ENCODE data around the gene SGTA. TPM values are rescaled to one million over a fixed set of nuclear protein-coding genes. Genes with fewer than 3 reads are reported as not detected.
A peak's percentile ranks its signal among the peaks of the same experiment; 100 is the strongest.

SGTA gene
- total RNA-seq, 2 donors from 2014 or later: 39.5 to 77.0 TPM

DNA sequence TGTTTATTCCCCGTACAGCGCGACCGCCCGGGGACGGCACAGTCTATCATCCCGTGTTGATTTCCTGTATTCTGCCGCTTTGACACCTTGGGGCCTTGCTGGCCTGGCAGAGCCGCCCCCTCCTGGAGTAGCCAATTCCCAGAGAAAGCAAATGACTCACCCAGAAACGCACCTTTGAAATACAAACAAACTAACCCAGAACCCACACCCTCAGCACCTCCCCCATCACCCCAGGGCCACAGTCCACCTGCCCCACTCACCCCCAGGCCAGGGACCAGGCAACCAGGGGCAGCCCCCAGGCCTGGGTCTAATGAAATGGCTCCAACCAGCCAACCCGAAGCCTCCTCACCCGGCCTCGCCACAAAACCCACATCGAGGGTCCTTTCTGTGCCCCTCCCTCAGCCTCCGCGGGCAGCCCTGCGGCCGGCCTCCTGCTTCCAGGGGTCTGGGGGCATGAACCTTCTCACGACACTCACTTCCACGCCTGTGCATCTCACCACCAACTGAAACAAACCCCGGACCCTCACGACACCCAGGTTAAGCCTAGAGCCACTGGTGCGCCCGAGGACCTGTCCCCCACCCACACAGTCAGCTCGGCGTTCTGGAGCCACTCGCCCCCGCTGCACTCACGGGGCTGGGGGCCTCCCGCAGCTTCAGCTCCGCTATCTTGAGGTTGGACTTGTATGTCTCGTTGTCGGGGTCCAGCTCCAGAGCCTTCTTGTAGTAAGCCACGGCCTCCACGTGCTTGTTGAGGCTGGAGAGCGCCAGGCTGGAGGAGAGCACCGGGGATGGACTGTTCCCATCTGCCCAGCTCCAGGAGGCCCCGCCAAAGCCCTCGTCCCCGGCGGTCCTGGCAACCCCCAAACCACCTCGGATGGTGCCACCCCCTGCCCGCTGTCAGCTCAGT lies 20.9 kb downstream of the SGTA start:
- Mint-ChIP-seq H3K4me1 (no peaks in the 10 kb centered on the region), H3K27me3 (no peaks in the 10 kb centered on the region), H3K4me3 (no peak overlapping the region), H3K9me3 (no peaks in the 10 kb centered on the region), H3K36me3 (ENCODE audit: low read depth) (peaks cover 78% of the 10 kb centered on the region), H3K27ac (no peak overlapping the region)
- ATAC-seq (replicated peaks): no peak

DNA sequence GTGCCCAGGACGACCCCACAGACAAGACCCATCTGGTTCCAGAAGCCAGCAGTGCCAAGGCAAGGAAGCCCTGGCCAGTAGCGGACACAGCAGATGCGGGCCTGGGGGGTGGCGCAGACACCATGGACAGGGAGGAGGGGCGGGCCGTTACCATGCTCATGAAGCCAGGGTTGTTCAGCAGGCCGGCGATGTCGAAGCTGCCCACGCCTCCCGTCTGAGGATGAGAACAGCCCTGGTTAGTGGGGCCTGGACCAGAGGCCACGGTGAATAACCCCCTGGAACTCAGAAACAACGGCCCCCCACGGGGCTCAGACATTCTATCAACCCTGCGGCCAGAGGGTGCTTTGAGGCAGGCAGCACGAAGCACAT lies 21.8 kb downstream of the SGTA start:
- Mint-ChIP-seq H3K9me3 (no peaks in the 10 kb centered on the region), H3K4me3 (no peak overlapping the region), H3K4me1 (no peaks in the 10 kb centered on the region), H3K27me3 (no peaks in the 10 kb centered on the region), H3K36me3 (ENCODE audit: low read depth) (peaks cover 75% of the 10 kb centered on the region), H3K27ac (no peak overlapping the region)
- no peak for ATAC-seq (replicated peaks)

DNA sequence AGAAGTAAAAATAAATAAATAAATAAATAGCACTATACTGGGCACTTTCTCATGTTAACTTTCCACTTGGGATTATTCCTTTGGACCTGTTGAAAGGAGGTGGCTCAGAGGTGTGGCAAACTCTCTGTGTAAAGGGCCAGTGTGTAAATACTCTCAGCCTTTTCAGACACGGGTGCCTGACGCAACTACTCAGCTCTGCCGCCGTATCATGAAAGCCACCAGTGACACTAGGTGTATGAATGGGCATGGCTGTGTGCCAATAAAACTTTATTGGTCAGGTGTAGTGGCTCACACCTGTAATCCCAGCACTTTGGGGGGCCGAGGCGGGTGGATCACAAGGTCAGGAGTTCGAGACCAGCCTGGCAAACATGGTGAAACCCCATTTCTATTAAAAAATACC lies 23.1 kb downstream of the SGTA start:
- no peaks in the 10 kb centered on the region for H3K9me3 Mint-ChIP-seq
- peaks cover 75% of the 10 kb centered on the region for H3K36me3 Mint-ChIP-seq (ENCODE audit: low read depth)
- H3K4me1 Mint-ChIP-seq: no peaks in the 10 kb centered on the region
- H3K27ac Mint-ChIP-seq: no peak overlapping the region
- no peak overlapping the region for H3K4me3 Mint-ChIP-seq
- no peaks in the 10 kb centered on the region for H3K27me3 Mint-ChIP-seq
- ATAC-seq (replicated peaks): no peak

DNA sequence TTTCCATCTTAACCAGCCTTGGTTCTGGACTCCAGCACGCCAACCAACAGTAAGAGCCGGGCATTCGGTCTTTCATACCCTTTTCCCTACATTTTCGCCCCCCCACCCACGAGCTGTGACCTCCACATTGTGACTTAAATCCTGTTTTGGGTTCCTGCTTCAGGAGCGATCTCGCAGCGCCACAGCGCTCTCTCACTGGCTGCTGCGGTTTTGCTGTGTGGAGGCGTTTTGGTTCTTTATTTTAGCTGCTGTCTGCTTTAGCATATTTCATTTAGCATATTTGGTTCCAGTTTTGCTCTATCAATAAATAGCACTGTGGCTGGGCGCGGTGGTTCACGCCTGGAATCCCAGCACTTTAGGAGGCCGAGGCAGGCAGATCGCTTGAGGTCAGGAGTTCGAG lies 23.7 kb downstream of the SGTA start:
- H3K27ac Mint-ChIP-seq: no peak overlapping the region
- H3K4me3 Mint-ChIP-seq: no peak overlapping the region
- H3K9me3 Mint-ChIP-seq: no peaks in the 10 kb centered on the region
- H3K4me1 Mint-ChIP-seq: no peaks in the 10 kb centered on the region
- no peaks in the 10 kb centered on the region for H3K27me3 Mint-ChIP-seq
- peaks cover 77% of the 10 kb centered on the region for H3K36me3 Mint-ChIP-seq (ENCODE audit: low read depth)
- peak; percentile 59 for ATAC-seq (replicated peaks)

DNA sequence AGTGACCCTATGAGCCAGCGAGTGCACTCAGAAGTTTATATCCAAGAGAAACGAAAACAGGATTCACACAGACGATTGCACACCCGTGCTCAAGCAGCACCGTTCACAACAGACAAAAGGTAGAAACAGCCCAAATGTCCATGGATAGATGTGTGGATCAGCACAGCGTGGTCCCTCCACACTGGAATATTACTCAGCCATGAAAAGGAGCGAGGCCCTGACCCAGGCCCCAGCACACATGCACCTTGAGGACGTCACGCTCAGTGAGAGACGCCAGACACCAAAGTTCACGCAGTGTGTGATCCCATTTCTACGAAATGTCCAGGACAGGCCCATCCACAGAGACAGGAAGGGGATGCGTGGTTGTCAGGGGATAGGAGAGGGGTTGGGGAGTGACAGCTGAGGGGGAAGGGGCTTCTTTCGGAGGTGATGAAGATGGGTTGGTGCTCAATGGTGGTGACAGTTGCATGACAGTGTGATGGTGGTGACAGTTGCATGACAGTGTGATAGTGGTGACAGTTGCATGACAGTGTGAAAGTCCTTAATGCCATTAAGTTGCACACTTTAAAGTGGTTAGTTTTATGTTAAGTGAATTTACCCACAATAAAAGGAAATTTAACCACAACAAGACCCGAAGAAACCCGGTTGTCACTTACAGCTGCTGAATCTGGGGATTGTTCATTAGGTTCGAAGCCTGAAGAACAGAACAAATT lies 24.3 kb downstream of the SGTA start:
- H3K27ac Mint-ChIP-seq: no peak overlapping the region
- H3K27me3 Mint-ChIP-seq: no peaks in the 10 kb centered on the region
- peaks cover 79% of the 10 kb centered on the region for H3K36me3 Mint-ChIP-seq (ENCODE audit: low read depth)
- H3K4me1 Mint-ChIP-seq: no peaks in the 10 kb centered on the region
- ATAC-seq (replicated peaks): peak; percentile 73
- no peak overlapping the region for H3K4me3 Mint-ChIP-seq
- no peaks in the 10 kb centered on the region for H3K9me3 Mint-ChIP-seq

DNA sequence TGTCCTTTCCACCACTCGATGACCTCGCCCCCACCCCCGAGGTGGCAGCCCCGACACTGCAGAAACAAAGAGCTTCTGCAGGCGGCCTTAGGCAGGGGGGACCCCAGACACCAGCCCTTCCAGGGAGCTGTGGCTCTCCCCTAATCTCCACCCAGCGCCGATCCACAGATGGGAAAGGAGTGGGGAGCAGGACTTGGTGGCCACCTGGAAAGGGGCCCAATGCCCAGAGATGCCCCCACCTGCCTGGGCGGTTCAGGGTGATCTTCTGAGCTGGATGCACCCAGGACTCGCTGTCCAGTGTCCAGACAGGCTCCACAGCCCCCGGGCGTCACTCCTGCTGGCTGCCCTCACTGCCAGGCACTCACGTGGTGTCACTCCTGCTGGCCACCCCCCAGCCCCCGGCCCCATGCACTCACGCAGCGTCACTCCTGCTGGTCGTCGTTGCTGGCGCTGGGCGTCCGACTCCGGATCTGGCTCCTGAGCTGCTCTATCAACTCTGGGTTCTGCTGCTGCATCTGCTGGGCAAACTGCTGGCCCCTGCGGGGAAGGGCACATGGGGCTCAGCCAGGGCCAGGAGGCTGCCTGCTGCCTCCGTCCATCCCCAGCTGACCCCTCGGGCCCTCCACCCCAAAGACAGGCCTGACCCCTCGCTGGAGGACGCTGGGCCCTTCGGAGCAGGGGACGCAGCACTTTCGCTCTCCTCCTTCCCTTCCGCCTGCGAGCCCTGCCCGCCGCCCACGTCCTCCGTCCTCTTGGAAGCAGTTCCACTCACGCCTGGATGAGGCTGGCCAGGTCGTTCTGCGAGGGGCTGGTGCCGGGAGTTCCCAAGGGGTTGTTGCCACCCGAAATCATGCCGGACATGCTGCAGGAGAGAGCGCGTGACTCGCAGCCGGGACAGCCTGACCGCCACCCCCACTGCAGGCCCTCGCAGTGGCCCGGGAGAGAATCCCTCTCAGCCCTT lies 25.9 kb downstream of the SGTA start:
- Mint-ChIP-seq H3K9me3 (no peaks in the 10 kb centered on the region), H3K36me3 (ENCODE audit: low read depth) (peaks cover 66% of the 10 kb centered on the region), H3K4me1 (no peaks in the 10 kb centered on the region), H3K27ac (no peak overlapping the region), H3K4me3 (no peak overlapping the region), H3K27me3 (no peaks in the 10 kb centered on the region)
- no peak for ATAC-seq (replicated peaks)

DNA sequence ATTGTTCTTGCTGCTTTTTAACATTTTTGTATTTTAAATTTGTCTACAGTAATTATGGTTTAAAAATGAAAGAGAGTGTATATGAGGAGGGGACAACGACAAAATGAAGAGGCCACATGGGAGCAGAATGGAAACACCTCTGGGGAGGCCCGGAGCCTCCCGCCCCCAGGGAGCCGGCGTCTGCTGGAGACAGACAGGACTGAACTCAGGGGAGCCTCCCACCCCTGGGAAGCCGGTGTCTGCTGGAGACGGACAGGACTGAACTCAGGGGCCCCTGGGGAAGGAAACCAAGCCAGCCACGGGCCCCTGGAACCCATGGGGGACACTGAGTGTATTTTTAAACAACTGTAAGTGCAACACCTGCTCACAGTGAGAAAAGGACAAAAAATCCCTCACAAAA lies 26.6 kb downstream of the SGTA start:
- ATAC-seq (replicated peaks): no peak
- H3K36me3 Mint-ChIP-seq (ENCODE audit: low read depth): peaks cover 60% of the 10 kb centered on the region
- H3K4me3 Mint-ChIP-seq: no peak overlapping the region
- no peaks in the 10 kb centered on the region for H3K9me3 Mint-ChIP-seq
- no peaks in the 10 kb centered on the region for H3K27me3 Mint-ChIP-seq
- H3K27ac Mint-ChIP-seq: no peak overlapping the region
- H3K4me1 Mint-ChIP-seq: no peaks in the 10 kb centered on the region

DNA sequence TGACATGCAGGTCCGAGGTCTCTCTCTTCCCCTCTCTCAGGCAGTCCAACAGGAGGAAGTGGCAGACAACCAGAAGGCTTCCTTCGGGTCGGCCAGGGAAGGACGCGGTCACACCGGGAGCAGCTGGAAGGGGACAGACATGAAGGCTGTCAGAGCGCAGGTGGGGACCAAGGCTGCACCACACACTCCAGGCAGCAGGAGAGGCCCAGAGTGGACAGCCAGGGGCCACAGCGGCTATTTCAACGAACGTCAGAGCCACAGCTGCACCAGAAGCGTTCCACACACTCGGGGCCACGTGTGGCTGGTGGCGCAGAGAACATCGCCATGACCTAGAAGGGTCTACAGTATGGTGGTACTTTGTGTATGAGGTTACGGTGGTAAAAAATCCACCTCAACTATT lies 27.3 kb downstream of the SGTA start:
- Mint-ChIP-seq H3K9me3 (no peaks in the 10 kb centered on the region), H3K4me3 (no peak overlapping the region), H3K4me1 (no peaks in the 10 kb centered on the region), H3K27me3 (no peaks in the 10 kb centered on the region), H3K36me3 (ENCODE audit: low read depth) (peaks cover 56% of the 10 kb centered on the region), H3K27ac (no peak overlapping the region)
- ATAC-seq (replicated peaks): no peak

DNA sequence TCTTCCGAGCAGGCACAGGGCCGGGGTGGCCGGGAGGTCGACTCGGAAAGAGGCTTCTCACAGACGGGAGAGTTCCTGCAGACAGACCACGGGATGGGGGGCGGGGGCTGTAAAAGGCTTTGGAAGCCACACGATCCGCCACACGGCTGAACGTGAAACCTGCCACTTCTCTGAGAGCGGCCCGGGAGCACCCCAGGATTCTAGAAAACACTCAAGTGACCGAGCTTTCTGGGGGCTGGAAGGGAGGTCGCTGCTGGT lies 27.7 kb downstream of the SGTA start:
- Mint-ChIP-seq H3K27me3 (no peaks in the 10 kb centered on the region), H3K4me3 (no peak overlapping the region), H3K4me1 (no peaks in the 10 kb centered on the region), H3K36me3 (ENCODE audit: low read depth) (peaks cover 53% of the 10 kb centered on the region), H3K27ac (no peak overlapping the region), H3K9me3 (no peaks in the 10 kb centered on the region)
- ATAC-seq (replicated peaks): no peak

DNA sequence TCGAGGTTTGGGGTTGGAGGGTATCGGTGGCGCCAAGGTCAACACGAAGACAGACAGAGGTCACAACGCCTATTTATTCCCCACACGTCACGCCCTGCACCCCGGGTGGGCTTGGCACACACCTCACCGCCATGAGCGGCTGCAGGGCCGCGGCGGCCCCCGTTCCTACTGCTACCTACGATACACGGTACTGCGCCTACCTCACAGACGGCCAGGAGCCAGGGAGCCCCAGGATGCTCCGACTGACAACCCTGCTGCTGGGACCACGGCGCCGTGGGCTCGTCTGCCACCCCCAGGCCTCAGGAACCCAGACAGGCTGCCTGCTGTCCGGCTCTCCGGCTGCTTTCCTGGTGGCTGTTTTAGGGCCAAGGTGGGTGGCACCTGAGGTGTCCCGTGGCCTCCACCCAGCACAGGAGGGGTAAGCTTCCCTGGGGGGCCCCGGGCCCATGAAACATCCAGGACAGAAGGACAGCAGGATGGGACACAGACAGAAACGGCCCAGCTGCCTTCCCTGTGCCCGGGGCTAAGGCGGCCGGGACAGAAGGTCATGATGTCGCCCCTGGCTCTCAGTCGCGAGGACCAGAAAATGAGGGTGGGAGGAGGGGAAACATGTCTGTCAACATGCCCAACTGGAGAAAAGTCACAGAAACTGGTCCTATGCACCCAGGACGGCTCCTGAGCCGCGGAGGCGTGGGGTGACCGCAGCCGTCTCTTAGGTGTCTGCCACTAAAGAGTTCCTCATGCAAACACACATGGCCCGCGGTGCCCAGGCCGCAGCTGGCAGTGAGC lies 28.2 kb downstream of the SGTA start:
- Mint-ChIP-seq H3K27me3 (no peaks in the 10 kb centered on the region), H3K36me3 (ENCODE audit: low read depth) (peaks cover 49% of the 10 kb centered on the region), H3K27ac (no peak overlapping the region)

DNA sequence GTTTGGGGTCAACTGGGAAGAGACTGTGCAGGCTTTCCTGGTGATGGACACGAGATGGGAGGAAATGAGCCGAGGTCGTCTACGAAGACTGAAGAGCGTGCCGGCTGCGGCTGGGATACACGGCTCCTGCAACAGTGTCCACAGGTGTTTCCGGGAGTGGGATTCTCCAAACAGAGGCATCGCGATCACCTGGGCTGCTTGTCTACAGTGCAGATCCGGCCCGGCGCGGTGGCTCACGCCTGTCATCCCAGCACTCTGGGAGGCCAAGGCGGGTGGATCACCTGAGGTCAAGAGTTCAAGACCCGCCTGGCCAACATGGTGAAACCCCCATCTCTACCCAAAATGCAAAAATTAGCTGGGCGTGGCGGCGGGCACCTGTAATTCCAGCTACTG lies 31.6 kb downstream of the SGTA start:
- no peak overlapping the region for H3K4me3 Mint-ChIP-seq
- H3K9me3 Mint-ChIP-seq: no peaks in the 10 kb centered on the region
- H3K27me3 Mint-ChIP-seq: no peaks in the 10 kb centered on the region
- ATAC-seq (replicated peaks): no peak
- H3K4me1 Mint-ChIP-seq: no peaks in the 10 kb centered on the region
- peaks cover 28% of the 10 kb centered on the region for H3K36me3 Mint-ChIP-seq (ENCODE audit: low read depth)
- no peak overlapping the region for H3K27ac Mint-ChIP-seq

More for the DNA sequence above, 28.2 kb downstream of the SGTA start:
- Mint-ChIP-seq H3K4me3 (no peak overlapping the region), H3K4me1 (no peaks in the 10 kb centered on the region), H3K9me3 (no peaks in the 10 kb centered on the region)
- ATAC-seq (replicated peaks): no peak

DNA sequence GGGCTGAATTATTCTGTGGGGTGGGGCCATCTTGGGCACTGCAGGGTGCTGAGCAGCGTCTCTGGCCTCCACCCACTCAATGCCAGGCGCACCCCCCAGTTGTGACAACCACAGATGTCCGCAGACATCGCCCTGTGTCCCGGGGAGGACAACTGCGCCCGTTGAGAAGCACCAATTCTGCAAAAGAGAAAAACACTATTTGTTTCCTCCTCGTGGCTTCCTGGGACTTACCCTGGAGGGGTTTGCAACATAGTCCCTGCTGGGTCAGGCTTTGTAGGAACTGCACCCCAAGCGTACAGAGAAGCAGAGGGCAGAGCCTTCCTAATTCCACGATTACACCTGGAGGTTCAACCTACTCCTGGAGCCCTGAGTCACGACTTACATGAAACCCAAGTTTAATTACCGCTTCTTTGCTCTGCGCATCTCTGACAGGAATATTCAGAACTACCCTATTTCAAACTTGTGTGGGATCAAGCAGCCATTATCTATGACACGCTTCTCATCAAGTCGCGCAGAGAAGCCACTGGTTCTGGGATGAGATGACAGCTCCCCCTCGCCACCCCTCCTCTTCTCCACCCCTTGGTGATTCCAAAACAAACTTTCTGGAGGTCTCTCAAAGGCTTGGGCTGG lies 32.1 kb downstream of the SGTA start:
- Mint-ChIP-seq H3K27ac (no peak overlapping the region), H3K9me3 (no peaks in the 10 kb centered on the region), H3K36me3 (ENCODE audit: low read depth) (peaks cover 23% of the 10 kb centered on the region), H3K4me1 (no peaks in the 10 kb centered on the region), H3K27me3 (no peaks in the 10 kb centered on the region), H3K4me3 (no peak overlapping the region)
- ATAC-seq (replicated peaks): no peak

DNA sequence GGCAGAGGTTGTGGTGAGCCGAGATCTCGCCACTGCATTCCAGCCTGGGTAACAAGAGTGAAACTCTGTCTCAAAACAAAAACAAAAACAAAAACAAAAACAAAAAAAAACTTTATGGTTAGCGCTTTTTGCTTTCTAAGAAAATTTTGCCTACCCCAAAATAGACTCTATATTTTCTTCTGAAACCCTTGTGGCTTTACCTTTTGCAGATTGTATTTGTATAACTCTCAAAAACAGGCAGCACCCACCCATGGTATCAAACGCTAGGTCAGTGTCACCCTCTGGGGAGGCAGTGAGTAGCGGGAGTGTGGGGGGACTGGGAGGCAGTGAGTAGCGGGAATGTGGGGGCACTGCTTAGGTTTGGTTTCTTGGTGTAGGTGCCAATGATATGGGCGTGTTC lies 35.7 kb downstream of the SGTA start:
- no peaks in the 10 kb centered on the region for H3K4me1 Mint-ChIP-seq
- H3K27ac Mint-ChIP-seq: no peak overlapping the region
- H3K9me3 Mint-ChIP-seq: no peaks in the 10 kb centered on the region
- ATAC-seq (replicated peaks): no peak
- peaks cover 8% of the 10 kb centered on the region for H3K27me3 Mint-ChIP-seq
- H3K4me3 Mint-ChIP-seq: no peak overlapping the region
- no peaks in the 10 kb centered on the region for H3K36me3 Mint-ChIP-seq (ENCODE audit: low read depth)

DNA sequence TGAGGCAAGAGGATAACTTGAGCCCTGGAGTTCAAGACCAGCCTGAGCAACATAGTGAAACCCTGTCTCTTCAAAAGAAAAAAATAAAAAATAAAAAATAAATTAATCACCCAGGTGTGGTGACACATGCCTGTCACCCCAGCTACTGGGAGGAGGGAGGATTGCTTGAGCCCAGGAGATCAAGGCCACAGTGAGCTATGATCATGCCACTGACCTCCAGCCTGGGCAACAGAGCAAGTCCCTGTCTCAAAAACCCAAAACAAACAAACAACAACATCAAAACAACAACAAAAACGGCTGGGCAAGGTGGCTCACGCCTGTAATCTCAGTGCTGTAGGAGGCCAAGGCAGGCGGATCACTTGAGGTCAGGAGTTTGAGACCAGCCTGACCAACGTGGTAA lies 39.0 kb downstream of the SGTA start:
- peaks cover 8% of the 10 kb centered on the region for H3K27me3 Mint-ChIP-seq
- no peak for ATAC-seq (replicated peaks)
- no peaks in the 10 kb centered on the region for H3K36me3 Mint-ChIP-seq (ENCODE audit: low read depth)
- H3K4me1 Mint-ChIP-seq: no peaks in the 10 kb centered on the region
- no peak overlapping the region for H3K27ac Mint-ChIP-seq
- H3K9me3 Mint-ChIP-seq: no peaks in the 10 kb centered on the region
- no peak overlapping the region for H3K4me3 Mint-ChIP-seq

Measured in activated T-helper 17 cell treated with anti-CD3 and anti-CD28 coated beads, Interleukin-2, amount 50 U/mL, for 72 hours (primary cell).